ENCODE measurements around the gene TESMIN.

Gene TESMIN

GRCh38 chr11:68667511-68668500 lies 83.5 kb downstream of the TESMIN start:
- peaks cover 6% of the 10 kb centered on the region for H3K9me3 ChIP-seq (ENCODE audit: control insufficient read depth, insufficient read depth, low read depth, low read length)
- H3K36me3 ChIP-seq (ENCODE audit: control insufficient read depth, insufficient read depth, low read length) = no peaks in the 10 kb centered on the region
- H3K27me3 ChIP-seq (ENCODE audit: control insufficient read depth, insufficient read depth, low read length) = no peaks in the 10 kb centered on the region
- 0 out of 2 replicates have a peak, but pooled peaks cover 4% of the 10 kb centered on the region for H3K4me1 ChIP-seq (ENCODE audit: control insufficient read depth, insufficient read depth, low read length)
- no peak overlapping the region for H3K9ac ChIP-seq (ENCODE audit: low read length)
- no peak overlapping the region for H3K27ac ChIP-seq (ENCODE audit: low read depth, low read length)
- no peak overlapping the region for H3K4me3 ChIP-seq (ENCODE audit: low read depth, low read length)

- Histone ChIP-seq H3K36me3 (ENCODE audit: control insufficient read depth, insufficient read depth, low read length) (no peaks in the 10 kb centered on the region), H3K27ac (ENCODE audit: low read depth, low read length) (no peak overlapping the region), H3K4me1 (ENCODE audit: control insufficient read depth, insufficient read depth, low read length) (0 out of 2 replicates have a peak, but pooled peaks cover 4% of the 10 kb centered on the region), H3K9ac (ENCODE audit: low read length) (no peak overlapping the region), H3K27me3 (ENCODE audit: control insufficient read depth, insufficient read depth, low read length) (no peaks in the 10 kb centered on the region), H3K9me3 (ENCODE audit: control insufficient read depth, insufficient read depth, low read depth, low read length) (peaks cover 12% of the 10 kb centered on the region), H3K4me3 (ENCODE audit: low read depth, low read length) (no peak overlapping the region)
These were observed 84.5 kb downstream of the TESMIN start for GRCh38 chr11:68666849-68667248.

- Histone ChIP-seq H3K36me3 (ENCODE audit: control insufficient read depth, insufficient read depth, low read length) (no peaks in the 10 kb centered on the region), H3K9me3 (ENCODE audit: control insufficient read depth, insufficient read depth, low read depth, low read length) (peaks cover 12% of the 10 kb centered on the region), H3K4me1 (ENCODE audit: control insufficient read depth, insufficient read depth, low read length) (0 out of 2 replicates have a peak, but pooled peaks cover 4% of the 10 kb centered on the region), H3K4me3 (ENCODE audit: low read depth, low read length) (no peak overlapping the region), H3K27me3 (ENCODE audit: control insufficient read depth, insufficient read depth, low read length) (no peaks in the 10 kb centered on the region), H3K27ac (ENCODE audit: low read depth, low read length) (no peak overlapping the region), H3K9ac (ENCODE audit: low read length) (no peak overlapping the region)
These were observed 85.9 kb downstream of the TESMIN start for GRCh38 chr11:68665436-68665835.

- 0 out of 2 replicates have a peak, but pooled peaks cover 4% of the 10 kb centered on the region for H3K4me1 ChIP-seq (ENCODE audit: control insufficient read depth, insufficient read depth, low read length)
- H3K9ac ChIP-seq (ENCODE audit: low read length) = no peak overlapping the region
- no peak overlapping the region for H3K4me3 ChIP-seq (ENCODE audit: low read depth, low read length)
- peaks cover 12% of the 10 kb centered on the region for H3K9me3 ChIP-seq (ENCODE audit: control insufficient read depth, insufficient read depth, low read depth, low read length)
- H3K36me3 ChIP-seq (ENCODE audit: control insufficient read depth, insufficient read depth, low read length) = no peaks in the 10 kb centered on the region
- no peaks in the 10 kb centered on the region for H3K27me3 ChIP-seq (ENCODE audit: control insufficient read depth, insufficient read depth, low read length)
- no peak overlapping the region for H3K27ac ChIP-seq (ENCODE audit: low read depth, low read length)
These were observed 86.4 kb downstream of the TESMIN start for GRCh38 chr11:68664906-68665305.

- Histone ChIP-seq H3K4me1 (ENCODE audit: control insufficient read depth, insufficient read depth, low read length) (0 out of 2 replicates have a peak, but pooled peaks cover 4% of the 10 kb centered on the region), H3K9me3 (ENCODE audit: control insufficient read depth, insufficient read depth, low read depth, low read length) (peaks cover 12% of the 10 kb centered on the region), H3K27ac (ENCODE audit: low read depth, low read length) (no peak overlapping the region), H3K4me3 (ENCODE audit: low read depth, low read length) (no peak overlapping the region), H3K27me3 (ENCODE audit: control insufficient read depth, insufficient read depth, low read length) (no peaks in the 10 kb centered on the region), H3K36me3 (ENCODE audit: control insufficient read depth, insufficient read depth, low read length) (no peaks in the 10 kb centered on the region), H3K9ac (ENCODE audit: low read length) (no peak overlapping the region)
These were observed 87.2 kb downstream of the TESMIN start for GRCh38 chr11:68664141-68664540.

- Histone ChIP-seq H3K9me3 (ENCODE audit: control insufficient read depth, insufficient read depth, low read depth, low read length) (peaks cover 12% of the 10 kb centered on the region), H3K27ac (ENCODE audit: low read depth, low read length) (no peak overlapping the region), H3K4me3 (ENCODE audit: low read depth, low read length) (no peak overlapping the region), H3K36me3 (ENCODE audit: control insufficient read depth, insufficient read depth, low read length) (no peaks in the 10 kb centered on the region), H3K27me3 (ENCODE audit: control insufficient read depth, insufficient read depth, low read length) (no peaks in the 10 kb centered on the region), H3K4me1 (ENCODE audit: control insufficient read depth, insufficient read depth, low read length) (0 out of 2 replicates have a peak, but pooled peaks cover 4% of the 10 kb centered on the region), H3K9ac (ENCODE audit: low read length) (no peak overlapping the region)
These were observed 87.8 kb downstream of the TESMIN start for GRCh38 chr11:68663482-68664010.

GRCh38 chr11:68661697-68662603 lies 89.4 kb downstream of the TESMIN start:
- H3K4me1 ChIP-seq (ENCODE audit: control insufficient read depth, insufficient read depth, low read length) = 0 out of 2 replicates have a peak, but pooled peaks cover 4% of the 10 kb centered on the region
- no peaks in the 10 kb centered on the region for H3K27me3 ChIP-seq (ENCODE audit: control insufficient read depth, insufficient read depth, low read length)
- no peak overlapping the region for H3K4me3 ChIP-seq (ENCODE audit: low read depth, low read length)

GRCh38 chr11:68661014-68661413 lies 90.3 kb downstream of the TESMIN start:
- no peaks in the 10 kb centered on the region for H3K4me1 ChIP-seq (ENCODE audit: control insufficient read depth, insufficient read depth, low read length)
- no peak overlapping the region for H3K27ac ChIP-seq (ENCODE audit: low read depth, low read length)
- H3K36me3 ChIP-seq (ENCODE audit: control insufficient read depth, insufficient read depth, low read length) = no peaks in the 10 kb centered on the region
- no peak overlapping the region for H3K9ac ChIP-seq (ENCODE audit: low read length)
- H3K27me3 ChIP-seq (ENCODE audit: control insufficient read depth, insufficient read depth, low read length) = no peaks in the 10 kb centered on the region
- H3K4me3 ChIP-seq (ENCODE audit: low read depth, low read length) = no peak overlapping the region
- H3K9me3 ChIP-seq (ENCODE audit: control insufficient read depth, insufficient read depth, low read depth, low read length) = peaks cover 12% of the 10 kb centered on the region

More at GRCh38 chr11:68661697-68662603, 89.4 kb downstream of the TESMIN start:
- Histone ChIP-seq H3K9me3 (ENCODE audit: control insufficient read depth, insufficient read depth, low read depth, low read length) (peaks cover 12% of the 10 kb centered on the region), H3K9ac (ENCODE audit: low read length) (no peak overlapping the region), H3K27ac (ENCODE audit: low read depth, low read length) (no peak overlapping the region), H3K36me3 (ENCODE audit: control insufficient read depth, insufficient read depth, low read length) (no peaks in the 10 kb centered on the region)

GRCh38 chr11:68660066-68660810 lies 91.1 kb downstream of the TESMIN start:
- Histone ChIP-seq H3K9me3 (ENCODE audit: control insufficient read depth, insufficient read depth, low read depth, low read length) (peaks cover 16% of the 10 kb centered on the region), H3K27ac (ENCODE audit: low read depth, low read length) (no peak overlapping the region), H3K4me3 (ENCODE audit: low read depth, low read length) (no peak overlapping the region), H3K4me1 (ENCODE audit: control insufficient read depth, insufficient read depth, low read length) (no peaks in the 10 kb centered on the region), H3K9ac (ENCODE audit: low read length) (no peak overlapping the region), H3K36me3 (ENCODE audit: control insufficient read depth, insufficient read depth, low read length) (no peaks in the 10 kb centered on the region), H3K27me3 (ENCODE audit: control insufficient read depth, insufficient read depth, low read length) (no peaks in the 10 kb centered on the region)

Data from HUES6 (cell line).